Gastrocnemius medialis (tissue), 4 donors: ENCODE data around the gene TECPR2.

Experiments used
- POLR2A ChIP-seq, 2 donors: fragments of 450-650 bp; IDR thresholded peaks; one replicate each; pipeline ENCODE4 v1.6.1; 2017; ENCODE audit warnings: antibody characterized with exemption in 2 of 2, mild to moderate bottlenecking in 2 of 2, moderate library complexity in 2 of 2
- TF ChIP-seq, protein P1 (sequence below), 5 experiments: fragments of 450-650 bp in 3 of 5; fragments of 200-600 bp in 2 of 5; sonication (generic) in 2 of 5; IDR thresholded peaks in 4 of 5; conservative IDR thresholded peaks in 1 of 5; 1 replicate in 4 of 5; 2 replicates in 1 of 5; pipeline ENCODE4 v1.5.1; 2016 to 2019; ENCODE audit warnings: antibody characterized with exemption in 5 of 5, mild to moderate bottlenecking in 3 of 5, moderate library complexity in 3 of 5

DNA sequence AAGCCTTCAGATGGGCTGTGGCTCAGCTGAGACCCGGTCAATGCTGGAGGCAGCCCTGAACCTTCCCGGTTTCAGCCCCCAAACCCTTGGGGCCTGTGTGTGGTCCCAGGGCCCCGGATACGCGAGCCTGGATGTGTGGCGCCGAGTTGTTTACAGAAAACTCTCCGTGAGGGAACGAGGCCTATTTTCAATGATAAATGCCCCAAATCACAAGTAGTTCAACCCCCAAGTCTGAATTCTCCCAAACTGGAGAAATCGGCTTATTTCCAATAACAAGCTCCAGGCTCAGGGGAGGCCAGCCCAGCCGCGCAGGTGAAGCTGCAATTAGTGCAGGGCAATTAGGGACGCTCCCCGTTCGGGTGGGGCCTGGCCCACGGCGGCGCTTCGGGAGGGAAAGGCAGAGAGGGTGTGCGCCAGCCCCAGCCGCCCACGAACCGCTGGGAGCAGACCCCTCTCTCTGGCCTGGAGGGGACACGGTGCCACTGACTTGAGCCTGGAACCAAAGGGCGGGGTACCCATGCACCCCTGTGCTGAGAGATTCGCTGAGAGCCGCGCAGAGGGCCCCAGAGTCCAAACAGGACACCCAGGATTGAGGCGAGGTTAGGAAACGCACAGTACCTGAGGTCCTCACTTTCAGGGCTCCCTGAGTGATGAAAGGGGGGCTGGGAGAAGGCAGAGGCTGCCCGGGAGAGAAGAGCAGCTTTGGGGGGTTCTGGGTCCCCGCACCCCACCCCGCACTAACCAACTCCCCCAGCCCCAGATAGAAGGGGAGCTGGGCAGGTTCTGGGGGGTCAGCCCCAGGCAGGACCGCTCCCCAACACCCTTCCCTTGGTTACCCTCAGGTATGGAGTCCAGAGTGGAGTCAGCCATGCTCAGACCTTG lies 161.1 kb downstream of the TECPR2 start:
- TF ChIP-seq, protein P1, sequence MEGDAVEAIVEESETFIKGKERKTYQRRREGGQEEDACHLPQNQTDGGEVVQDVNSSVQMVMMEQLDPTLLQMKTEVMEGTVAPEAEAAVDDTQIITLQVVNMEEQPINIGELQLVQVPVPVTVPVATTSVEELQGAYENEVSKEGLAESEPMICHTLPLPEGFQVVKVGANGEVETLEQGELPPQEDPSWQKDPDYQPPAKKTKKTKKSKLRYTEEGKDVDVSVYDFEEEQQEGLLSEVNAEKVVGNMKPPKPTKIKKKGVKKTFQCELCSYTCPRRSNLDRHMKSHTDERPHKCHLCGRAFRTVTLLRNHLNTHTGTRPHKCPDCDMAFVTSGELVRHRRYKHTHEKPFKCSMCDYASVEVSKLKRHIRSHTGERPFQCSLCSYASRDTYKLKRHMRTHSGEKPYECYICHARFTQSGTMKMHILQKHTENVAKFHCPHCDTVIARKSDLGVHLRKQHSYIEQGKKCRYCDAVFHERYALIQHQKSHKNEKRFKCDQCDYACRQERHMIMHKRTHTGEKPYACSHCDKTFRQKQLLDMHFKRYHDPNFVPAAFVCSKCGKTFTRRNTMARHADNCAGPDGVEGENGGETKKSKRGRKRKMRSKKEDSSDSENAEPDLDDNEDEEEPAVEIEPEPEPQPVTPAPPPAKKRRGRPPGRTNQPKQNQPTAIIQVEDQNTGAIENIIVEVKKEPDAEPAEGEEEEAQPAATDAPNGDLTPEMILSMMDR (IDR thresholded peaks at IDR 0.05 in 4 of 5, conservative IDR thresholded peaks at IDR 0.05 in 1 of 5), result no peak
- TF ChIP-seq POLR2A (IDR thresholded peaks at IDR 0.05), result no peak
